GM19328 (cell line): Measurements from ENCODE around the gene CYTH2.

Experiments
- ATAC-seq: cut with Tn5 transposase; IDR thresholded peaks from one replicate; pipeline ENCODE4 v1.9.1; 2021; ENCODE audit warnings: mild to moderate bottlenecking, moderate library complexity; ENCODE audit not compliant: unreplicated experiment

CYTH2 gene

DNA sequence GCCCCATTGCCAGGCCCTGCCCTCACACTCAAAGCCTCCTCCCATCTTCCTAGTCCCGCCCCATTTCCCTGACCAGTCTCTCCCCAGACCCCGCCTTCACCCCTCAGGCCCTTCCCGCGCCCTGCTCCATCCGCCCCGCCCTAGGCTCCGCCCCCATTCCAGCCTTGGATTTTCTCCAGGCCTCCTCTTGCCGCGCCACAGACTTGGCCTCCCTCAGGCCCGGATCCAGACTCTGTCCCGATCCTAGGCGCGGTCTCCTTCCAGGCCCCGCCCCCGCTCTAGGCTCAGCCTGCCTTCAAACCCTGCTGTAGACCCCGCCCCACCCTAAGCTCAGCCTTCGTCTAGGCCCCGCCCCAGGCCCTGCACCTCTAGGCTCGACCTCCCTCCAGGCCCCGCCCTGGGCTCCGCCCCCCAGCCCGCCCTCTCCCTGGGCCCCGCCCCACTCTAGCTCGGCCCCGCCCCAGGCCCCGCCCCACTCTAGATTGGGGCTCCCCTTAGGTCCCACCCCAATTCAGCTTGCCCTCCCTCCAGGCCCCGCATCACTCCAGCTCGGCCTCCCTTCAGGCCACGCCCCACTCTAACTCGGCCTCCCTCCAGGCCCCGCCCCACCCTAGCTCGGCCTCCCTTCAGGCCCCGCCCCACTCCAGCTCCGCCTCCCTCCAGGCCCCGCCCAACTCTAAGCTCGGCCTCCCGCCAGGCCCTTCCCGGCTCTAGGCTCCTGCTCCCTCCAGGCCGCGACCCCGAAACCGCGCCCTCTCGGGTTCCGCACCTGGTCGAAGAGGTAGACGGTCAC, 24.0 kb downstream of the CYTH2 start:
- ATAC-seq: peak; percentile 55

DNA sequence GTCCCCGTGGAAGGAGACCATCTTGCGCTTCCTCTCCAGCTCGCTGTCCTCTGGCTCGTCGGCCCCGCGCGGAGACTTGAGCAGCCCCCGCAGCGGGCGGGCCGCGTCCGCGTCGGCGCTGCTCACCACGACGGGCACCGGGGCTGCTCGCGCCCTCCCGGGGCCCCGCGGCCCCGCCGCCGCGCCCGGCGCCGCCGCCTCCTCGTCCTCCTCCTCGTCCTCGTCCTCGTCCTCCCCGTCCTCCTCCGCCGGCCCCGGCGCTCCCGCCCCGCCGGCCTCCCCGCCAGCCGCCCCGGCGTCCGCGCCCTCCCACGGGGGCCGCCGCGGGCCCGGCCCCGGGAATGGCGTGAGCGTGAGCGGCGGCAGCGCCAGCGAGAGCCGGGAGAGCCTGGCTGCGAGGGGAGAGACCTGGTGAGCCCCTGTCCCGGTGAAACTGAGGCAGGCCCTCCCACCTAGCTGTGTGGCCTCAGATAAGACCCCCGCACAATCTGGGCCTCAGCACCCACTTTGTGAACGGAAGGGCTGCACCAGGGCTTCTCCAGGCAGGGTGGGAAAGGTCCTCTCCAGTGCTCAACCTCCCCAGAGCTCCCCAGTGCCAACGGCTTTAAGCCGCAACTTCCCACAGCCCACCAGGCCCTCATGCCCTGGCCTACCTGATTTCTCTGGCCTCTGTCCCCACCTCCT, 24.7 kb downstream of the CYTH2 start:
- no peak for ATAC-seq

DNA sequence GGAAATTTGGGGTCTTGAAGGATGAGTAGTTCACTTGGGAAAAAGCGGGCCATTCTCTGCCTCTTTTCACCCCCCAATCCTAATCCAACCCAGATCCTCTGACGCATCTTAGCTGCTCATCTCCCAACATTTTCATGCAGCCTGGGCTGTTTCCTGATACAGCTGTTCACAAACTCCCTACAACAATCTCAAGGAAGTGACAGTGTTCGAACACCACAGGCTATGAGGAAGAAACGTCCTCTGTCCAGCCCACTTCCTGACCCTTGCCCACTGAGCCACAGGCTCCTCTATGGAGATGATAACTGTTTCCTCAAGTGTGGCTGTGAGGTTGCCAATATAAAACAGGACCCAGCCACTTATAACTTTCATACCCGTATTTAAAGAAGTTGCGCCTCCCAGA, 26.2 kb downstream of the CYTH2 start:
- no peak for ATAC-seq

DNA sequence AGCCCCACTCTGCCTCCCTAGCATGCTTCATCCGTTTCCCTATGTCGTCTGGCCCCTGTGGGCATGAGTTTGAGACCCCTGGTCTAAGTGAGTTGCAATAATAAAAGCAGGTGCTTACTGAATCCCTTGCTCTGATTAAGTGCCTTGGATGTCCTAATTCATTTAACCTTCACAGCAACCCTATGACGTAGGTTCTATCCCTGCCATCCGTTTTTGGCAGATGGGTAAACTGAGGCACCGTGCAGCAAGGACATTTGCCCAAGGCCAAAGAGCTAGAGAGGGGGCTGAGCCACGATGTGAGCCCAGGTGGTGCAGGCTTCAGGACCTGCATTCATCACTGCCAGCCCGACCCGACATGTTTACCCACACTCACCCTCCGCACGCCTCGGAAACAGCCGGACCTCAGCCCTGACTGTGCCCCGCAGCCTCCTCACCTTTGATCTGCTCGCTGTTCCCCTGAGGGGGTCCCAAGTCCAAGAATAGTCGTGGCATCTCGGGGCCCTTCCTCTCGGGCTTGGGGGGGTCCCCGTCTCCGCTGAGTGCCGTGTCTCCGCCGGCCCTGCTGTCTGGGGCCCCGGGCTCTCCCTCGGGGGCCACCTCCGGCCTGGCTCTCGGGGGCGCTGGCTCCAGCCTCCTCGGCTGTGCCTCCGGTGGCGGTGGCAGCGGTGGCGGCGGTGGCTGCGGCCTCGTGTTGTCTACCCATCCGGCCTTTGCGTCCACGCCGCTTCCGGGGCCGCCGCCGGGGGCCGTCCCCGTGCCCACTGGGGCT, 28.0 kb downstream of the CYTH2 start:
- ATAC-seq: no peak

DNA sequence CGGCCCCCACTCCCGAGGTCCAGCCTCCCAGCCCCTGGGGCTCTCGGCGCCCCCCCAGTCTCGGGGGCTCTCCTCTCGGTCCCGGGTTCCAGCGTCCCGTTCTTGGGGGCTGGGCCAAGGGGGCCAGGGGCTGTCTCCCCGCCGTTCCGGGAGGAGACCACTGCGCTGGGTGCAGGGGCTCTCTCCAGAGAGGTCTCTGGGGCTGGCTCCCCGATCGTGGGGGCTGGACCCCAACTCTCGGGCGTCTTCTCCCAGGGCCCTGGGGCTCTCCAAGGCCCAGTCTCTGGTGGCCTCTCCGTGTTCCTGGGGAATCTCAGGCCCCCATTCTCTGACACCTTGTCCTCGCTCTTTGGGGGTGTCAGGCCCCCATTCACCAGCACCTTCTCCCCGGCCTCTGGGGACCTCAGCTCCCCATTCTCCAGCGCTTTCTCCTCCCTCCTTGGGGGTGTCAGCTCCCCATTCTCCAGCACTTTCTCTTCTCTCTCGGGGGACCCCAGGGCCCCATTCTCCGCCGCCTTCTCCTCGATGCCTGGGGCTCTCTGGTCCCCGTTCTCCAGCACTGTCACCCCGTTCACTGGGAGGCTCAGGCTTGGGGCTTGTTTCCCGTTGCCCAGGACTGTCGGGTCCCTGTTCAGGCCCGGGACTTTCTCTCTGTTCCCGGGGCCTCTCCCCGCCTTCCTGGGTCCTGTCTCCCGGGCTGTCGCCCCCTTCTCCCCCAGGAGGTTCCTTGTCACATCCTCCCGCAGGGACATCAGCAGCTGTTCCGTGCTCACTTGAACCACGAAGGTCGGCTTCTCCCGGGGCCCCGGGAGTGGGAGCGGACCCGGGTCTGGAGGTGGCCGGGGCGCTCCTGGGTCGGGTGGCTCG, 28.8 kb downstream of the CYTH2 start:
- ATAC-seq: no peak

DNA sequence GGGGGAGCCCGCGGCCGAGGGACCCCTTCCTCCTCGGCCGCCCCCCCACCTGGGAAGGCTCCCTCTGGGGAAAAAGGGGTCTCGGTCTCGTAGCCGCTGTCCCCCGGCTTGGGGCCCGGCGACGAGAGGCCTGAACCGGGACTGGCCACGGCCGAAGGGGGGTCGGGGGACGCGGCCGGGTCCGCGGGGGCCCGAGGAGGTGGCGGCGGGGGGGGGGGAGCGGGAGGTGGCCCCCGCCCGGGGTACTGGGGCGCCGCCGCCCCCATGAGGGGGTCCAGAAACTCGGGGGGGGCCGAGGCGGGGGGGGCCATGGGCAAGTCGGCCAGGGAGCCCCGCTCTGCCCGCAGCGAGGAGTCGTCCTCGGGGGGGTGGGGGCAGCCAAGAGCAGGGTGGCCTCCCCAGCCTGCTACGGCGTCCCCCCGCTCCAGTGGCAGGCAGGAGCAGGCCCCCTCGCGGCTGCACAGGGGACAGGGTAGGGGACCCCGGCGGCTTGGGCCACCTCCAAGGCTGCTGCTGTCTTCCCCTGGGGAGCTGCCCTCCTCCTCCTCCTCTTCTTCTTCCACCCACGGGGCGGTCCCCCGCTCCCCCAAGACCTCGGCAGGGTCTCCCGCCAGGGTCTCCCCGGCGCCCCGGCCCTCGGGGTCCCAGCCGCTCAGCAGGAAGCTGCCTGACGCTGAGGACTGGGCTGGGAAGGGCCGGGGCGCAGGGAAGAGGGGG, 29.6 kb downstream of the CYTH2 start:
- ATAC-seq: no peak

DNA sequence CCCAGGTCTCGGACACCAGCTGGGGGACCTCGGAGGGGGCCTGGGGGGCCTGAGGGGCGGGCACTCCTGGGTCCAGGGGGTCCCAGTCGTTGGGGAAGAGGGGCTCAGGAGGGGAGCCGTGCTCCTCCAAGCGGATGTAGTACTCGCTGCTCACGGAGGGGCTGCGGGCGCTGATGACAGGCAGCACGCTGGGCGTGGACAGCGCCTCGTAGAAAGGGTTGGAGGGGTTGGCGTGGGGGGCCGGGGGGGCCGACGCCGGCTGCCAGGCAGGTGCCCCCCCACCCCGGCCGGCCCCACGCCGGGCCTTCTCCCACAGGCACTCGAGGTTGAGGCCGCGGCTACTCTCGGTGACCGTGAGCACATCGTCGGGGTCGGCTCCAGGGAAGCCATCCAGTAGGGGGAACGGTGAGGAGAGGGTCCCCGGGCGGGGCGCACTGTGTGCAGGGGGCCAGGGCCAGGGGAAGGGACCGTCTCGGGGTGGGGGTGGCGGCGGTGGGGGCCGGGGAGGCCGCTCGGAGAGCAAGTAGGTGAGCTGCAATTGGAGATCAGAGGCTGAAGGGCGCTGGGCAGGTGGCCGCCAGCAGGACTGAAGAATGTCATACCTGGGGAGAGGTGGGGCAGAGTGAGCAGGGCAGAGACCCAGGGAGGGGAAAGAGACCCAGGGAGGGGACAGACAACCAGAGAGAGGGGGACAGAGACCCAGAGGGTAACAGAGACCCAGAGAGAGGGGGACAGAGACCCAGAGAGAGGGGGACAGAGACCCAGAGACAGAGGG, 30.3 kb downstream of the CYTH2 start:
- no peak for ATAC-seq

DNA sequence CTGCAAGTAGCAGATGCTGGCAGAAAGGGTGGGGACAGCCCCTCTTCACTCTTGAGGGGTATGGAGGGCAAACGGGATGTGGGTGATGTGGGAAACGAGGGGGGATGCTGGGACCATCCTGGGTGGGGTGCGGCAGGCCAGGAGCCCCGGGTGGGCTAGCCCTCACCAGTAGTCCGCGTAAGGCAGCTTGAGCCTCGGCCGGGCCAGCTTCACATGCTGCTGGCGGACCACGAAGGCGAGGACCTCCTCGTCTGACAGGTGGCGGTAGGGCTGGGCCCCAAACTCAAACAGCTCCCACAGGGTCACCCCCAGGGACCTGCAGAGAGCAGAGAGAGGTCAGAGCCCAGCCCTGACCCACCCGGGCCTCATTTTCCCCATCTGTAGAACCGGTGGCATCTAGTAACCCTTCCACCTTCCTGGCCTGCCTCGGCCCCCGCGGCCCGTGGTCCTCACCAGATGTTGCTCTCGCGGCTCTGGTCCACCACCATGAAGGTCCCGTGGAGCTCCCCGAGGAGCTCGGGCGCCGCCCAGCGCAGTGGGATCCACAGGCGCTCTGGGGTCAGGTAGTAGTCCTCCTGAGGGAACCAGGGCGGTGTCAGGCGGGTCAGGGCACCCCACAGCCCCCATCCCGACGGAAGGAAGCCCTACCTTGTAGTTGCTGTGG, 31.8 kb downstream of the CYTH2 start:
- ATAC-seq: no peak

DNA sequence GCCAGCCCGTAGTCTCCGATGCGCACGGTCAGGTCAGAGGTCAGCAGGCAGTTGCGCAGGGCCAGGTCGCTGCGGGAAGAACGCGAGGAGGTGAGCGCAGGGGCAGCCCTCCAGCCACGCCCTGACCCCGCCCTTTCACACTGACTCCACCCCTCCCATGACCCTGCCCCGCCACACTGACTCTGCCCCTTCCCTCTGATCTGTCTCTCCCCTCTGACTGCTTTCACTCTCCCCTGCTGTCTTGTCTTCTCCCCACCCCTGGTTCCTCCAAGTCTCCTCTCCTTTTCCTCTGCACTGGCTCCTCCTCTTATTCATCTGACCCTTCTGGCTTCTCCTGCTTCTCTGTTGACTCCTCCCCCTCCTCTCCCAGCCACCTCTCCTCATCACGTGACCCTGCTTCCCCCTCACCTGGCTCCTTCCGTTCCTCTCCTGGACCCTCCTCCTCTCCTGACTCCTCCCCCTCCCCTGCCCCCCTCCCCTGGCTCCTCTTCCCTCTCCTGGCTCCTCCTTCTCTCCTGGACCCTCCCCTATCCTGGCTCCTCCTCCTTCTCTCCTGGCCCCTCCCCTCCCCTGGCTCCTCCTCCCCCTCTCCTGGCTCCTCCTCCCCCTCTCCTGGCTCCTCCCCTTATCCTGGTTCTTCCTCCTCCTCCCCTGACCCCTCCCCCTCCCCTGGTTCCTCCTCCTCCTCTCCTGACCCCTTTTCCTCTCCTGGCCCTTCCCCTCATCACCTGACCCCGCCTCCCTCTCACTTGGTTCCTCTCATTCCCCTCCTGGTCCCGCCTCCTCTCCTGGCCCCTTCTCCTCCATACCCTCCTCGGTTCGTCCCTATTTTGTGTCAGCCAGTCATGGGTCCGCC, 32.6 kb downstream of the CYTH2 start:
- ATAC-seq: no peak

DNA sequence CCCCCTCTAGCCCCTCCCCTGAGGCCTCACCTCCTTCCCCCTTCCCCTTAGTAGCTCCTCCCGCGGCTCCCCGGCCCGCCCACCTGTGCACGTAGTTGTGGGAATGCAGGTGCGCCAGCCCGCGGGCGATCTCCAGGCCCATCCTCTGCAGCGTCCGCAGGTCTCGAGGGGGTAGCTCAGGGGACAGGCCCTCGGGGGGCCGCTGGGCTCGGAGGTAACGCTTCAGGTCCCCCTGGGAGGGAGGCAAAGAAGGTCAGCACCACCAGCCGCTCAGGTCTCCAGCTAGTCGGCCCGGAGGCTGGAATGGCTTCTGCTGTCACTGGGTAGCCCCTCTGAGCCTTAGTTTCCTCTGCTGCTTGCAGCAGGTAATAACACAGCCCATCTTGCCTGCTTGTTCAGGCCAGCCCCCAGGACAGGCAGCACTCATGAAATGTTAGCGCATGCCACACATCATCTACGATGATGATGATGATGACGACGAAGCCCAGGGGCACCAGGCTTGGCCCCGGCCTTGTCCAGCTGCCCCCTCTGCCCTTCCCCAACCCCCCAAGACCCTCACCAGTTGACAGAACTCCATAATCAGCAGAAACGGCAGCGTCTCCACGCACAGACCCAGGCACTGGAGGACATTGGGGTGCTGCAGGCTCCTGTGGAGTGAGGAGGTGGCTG, 33.3 kb downstream of the CYTH2 start:
- ATAC-seq: no peak

DNA sequence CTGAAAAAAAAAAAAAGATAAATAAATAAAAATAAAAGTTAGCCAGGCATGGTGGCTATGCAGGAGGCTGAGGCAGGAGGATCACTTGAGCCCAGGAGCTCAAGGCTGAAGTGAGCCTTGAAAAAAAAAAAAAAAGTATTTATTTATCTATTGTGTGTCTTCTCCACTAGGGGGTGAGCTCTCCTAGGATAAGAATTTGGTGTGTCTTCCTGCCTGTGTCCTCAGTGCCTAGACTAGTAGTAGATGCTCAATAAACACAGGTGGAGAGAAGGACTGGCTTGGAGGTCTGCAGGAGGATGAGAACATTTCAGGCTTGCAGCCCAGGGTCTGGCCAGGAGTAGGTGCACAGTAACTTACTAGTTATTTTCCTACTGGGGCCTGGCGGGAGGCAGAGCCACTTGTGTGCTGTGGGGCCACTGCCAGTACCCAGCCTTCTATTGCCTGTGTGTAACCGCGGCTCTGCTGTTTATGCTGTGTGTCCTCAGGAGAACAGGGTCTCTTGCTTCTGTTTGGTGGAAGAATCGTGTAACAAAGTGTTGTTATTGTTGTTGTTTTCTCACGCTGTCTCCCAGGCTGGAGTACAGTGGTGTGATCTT, 37.1 kb downstream of the CYTH2 start:
- ATAC-seq: no peak

DNA sequence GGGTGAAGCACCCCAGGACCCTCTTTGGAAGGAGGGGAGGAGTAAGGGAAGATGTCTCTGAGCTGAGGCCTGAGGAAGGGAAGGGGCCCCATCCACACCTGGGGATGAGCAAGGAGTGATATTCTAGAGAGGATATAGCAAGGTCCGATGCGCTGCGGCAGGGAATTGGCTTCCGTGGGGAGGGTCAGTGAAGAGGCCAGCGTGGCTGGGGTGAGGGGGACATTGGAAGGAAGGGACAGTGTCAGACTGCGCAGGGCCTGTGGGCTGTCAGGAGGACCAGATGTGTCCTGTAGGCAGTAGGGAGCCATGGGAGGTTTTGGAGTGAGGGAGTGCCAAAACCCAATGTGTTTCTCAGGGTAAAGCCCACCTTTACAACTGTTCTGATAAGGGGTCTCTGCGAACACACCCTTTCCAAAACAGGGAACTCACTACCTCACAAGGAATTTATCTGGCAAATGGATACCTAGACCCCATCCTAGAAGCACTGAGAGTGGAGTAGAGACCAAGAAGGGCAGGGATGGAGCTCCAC, 38.8 kb downstream of the CYTH2 start:
- ATAC-seq: no peak

DNA sequence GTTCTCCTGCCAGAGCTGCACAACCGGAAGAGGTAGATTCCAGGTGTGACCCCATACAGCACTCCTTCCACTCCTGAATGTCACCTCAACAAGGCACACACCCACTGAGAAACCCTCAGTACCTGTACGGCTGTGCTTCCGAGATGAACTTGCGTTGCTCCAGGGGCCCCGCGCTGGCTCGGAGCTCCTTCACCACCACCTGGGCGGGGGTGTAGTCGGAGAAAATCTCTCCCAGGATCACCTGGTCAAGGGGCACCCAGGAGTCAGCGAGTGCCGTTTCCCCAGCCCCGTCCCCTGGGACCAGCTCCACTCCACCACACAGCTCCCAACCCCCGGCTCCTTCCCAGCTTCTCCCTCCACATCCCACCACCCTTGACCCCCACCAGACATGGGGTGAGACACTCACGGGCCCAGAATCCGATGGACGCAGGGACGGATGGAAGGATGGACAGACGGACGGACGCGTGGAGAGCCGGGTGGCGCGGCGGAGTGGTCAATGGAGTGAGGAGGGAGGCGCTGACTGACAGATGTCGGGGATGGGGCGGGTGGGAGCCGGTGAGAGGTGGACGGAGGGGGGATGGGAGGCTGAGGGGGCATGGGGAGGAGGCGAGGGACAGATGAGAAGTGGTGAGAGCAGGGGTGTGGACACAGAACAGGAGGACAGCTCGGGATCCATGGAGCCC, 39.7 kb downstream of the CYTH2 start:
- no peak for ATAC-seq

DNA sequence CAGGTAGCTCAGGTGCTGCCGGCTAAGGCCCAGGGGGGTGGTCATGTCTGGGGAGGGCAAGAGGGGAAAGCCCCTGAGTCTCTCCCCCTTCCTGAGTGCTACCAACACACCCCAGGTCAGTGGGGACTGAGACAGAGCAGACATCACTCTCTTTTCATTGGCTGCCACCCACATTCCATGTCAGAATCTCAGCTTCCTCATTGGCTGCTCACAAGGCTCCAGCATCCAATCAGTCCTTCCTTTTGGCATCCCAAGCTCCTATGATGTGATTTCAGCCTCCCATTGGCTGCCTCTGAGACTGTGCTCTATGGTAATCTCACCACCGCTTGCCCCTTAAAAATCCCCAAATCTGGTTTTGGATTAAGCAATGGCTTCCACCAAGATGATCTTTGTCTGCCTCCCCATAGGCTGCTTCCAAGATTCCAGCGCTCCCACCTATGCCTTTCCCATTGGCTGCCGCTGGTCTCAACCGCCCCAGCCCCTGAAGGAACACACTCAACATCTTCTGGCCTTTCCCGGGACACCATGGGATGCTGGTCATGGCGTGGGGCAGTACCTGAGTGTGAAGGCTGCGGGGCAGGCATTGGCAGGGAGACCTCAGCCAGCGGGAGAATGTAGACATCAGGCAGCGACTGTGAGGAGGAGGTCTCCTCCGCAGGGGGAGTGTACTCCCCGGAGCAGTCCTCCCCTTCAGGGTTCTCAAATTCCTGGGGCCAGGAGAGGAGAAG, 40.5 kb downstream of the CYTH2 start:
- no peak for ATAC-seq

DNA sequence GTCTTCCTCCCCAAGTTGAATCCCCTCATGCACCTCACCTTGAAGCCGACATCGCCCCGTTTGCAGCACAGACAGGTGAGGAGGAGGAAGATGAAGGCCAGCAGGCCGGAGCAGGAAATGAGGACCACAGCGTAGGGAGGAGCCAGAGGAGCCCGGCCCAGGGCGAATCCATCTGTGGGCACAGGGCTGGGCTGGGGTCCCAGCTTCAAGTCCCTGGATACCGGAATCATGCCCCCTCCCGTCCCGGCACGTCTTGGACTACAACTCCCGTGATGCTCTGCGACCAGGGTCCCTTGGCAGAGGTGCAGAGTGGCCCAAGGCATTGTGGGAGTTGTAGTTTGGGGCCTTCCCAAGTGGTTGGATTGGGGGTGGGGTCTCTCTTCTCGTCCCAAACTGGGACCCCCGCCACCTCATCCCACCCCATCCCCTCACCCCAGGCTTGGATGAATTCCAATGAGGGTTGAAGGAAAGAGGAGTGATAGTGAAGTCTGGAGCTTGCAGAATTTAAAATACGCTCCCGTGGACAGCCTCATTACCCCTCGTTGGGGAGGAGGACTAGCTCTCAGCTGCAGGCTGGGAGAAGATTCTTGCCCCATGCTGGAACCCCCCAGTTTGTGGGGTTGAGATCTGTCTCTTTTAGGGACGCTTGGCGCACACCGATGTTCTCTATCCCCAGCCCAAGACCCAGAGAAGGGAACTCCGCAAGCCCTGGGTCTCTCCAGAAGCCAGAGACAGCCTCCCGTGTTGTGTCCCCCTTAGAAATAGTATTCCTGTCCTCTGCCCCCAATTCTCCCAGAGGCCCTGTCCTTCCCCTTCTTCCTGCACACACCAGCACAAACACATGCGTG, 41.5 kb downstream of the CYTH2 start:
- ATAC-seq: no peak
